H9 (cell line): Measurements from ENCODE around the gene ACKR4. TPM values are rescaled to one million over a fixed set of nuclear protein-coding genes. Genes with fewer than 3 reads are reported as not detected.
A peak's percentile ranks its signal among the peaks of the same experiment; 100 is the strongest.

ENCODE experiments used
- DNase-seq: peaks from one replicate; pipeline ENCODE4 v3.0.0-alpha.2; 2017
- H2AFZ ChIP-seq: one replicate; pipeline ENCODE4 v1.6.1; 2013; ENCODE audit warnings: mild to moderate bottlenecking, low read length, control low read depth, moderate library complexity
- H2AK5ac ChIP-seq: 2 replicates; pipeline ENCODE4 v1.6.1; 2013; ENCODE audit warnings: low read length, control low read depth, mixed read lengths; ENCODE audit not compliant: insufficient read length
- H2BK120ac ChIP-seq: one replicate; pipeline ENCODE4 v1.6.1; 2013; ENCODE audit warnings: low read depth, mild to moderate bottlenecking, low read length, control low read depth, inconsistent platforms; ENCODE audit not compliant: poor library complexity, severe bottlenecking
- H2BK12ac ChIP-seq: 2 replicates; pipeline ENCODE4 v1.6.1; 2013; ENCODE audit warnings: low read length, control low read depth, mixed read lengths, low read depth; ENCODE audit not compliant: insufficient read length
- H2BK15ac ChIP-seq: 2 replicates; pipeline ENCODE4 v1.6.1; 2013; ENCODE audit warnings: low read depth, low read length, control low read depth
- H2BK20ac ChIP-seq: one replicate; pipeline ENCODE4 v1.6.1; 2013; ENCODE audit warnings: low read depth, mild to moderate bottlenecking, low read length, control low read depth, inconsistent platforms; ENCODE audit not compliant: poor library complexity, severe bottlenecking
- H2BK5ac ChIP-seq: 2 replicates; pipeline ENCODE4 v1.6.1; 2013; ENCODE audit warnings: low read length, control low read depth, mixed read lengths; ENCODE audit not compliant: insufficient read length
- H3K14ac ChIP-seq: 2 replicates; pipeline ENCODE4 v1.6.1; 2013; ENCODE audit warnings: low read length, control low read depth; ENCODE audit not compliant: insufficient read depth
- H3K18ac ChIP-seq: 2 replicates; pipeline ENCODE4 v1.6.1; 2013; ENCODE audit warnings: low read depth, mild to moderate bottlenecking, mixed read lengths, low read length, control low read depth; ENCODE audit not compliant: insufficient read length
- H3K23ac ChIP-seq: 2 replicates; pipeline ENCODE4 v1.6.1; 2013; ENCODE audit warnings: low read length, control low read depth, mixed read lengths, low read depth; ENCODE audit not compliant: insufficient read length
- H3K23me2 ChIP-seq: 2 replicates; pipeline ENCODE4 v1.6.1; 2013; ENCODE audit warnings: low read depth, mild to moderate bottlenecking, mixed read lengths, low read length, control low read depth; ENCODE audit not compliant: insufficient read length, poor library complexity, severe bottlenecking
- H3K27ac ChIP-seq: 2 replicates; pipeline ENCODE4 v1.5.1; 2013; ENCODE audit warnings: low read length, control low read depth, mixed read lengths, low read depth; ENCODE audit not compliant: insufficient read length
- H3K27me3 ChIP-seq: 2 replicates; pipeline ENCODE4 v1.6.1; 2013; ENCODE audit warnings: low read length, control low read depth, inconsistent platforms; ENCODE audit not compliant: insufficient read depth
- H3K4ac ChIP-seq: 2 replicates; pipeline ENCODE4 v1.6.1; 2013; ENCODE audit warnings: low read depth, mild to moderate bottlenecking, control low read depth, inconsistent platforms, low read length, moderate library complexity
- H3K4me1 ChIP-seq: 2 replicates; pipeline ENCODE4 v1.6.1; 2013; ENCODE audit warnings: low read length, control low read depth, inconsistent platforms; ENCODE audit not compliant: insufficient read depth
- H3K4me2 ChIP-seq: 2 replicates; pipeline ENCODE4 v1.6.1; 2013; ENCODE audit warnings: low read length, control low read depth, mixed read lengths; ENCODE audit not compliant: insufficient read length, insufficient read depth
- H3K56ac ChIP-seq: 2 replicates; pipeline ENCODE4 v1.6.1; 2013; ENCODE audit warnings: low read depth, mild to moderate bottlenecking, mixed read lengths, low read length, control low read depth; ENCODE audit not compliant: insufficient read length
- H3K79me1 ChIP-seq: 2 replicates; pipeline ENCODE4 v1.6.1; 2013; ENCODE audit warnings: low read depth, mild to moderate bottlenecking, moderate library complexity, low read length, control low read depth, inconsistent platforms; ENCODE audit not compliant: insufficient read depth, poor library complexity, severe bottlenecking
- H3K79me2 ChIP-seq: 2 replicates; pipeline ENCODE4 v1.6.1; 2013; ENCODE audit warnings: low read length, control low read depth, inconsistent platforms; ENCODE audit not compliant: insufficient read depth
- H3K9ac ChIP-seq: 2 replicates; pipeline ENCODE4 v1.6.1; 2013; ENCODE audit warnings: low read length, control low read depth, mixed read lengths; ENCODE audit not compliant: insufficient read length; ENCODE audit errors: extremely low read depth
- H3K9me3 ChIP-seq: one replicate; pipeline ENCODE4 v1.6.1; 2013; ENCODE audit warnings: low read depth, low read length, inconsistent platforms; ENCODE audit not compliant: control insufficient read depth
- H3T11ph ChIP-seq: one replicate; pipeline ENCODE4 v1.6.1; 2013; ENCODE audit warnings: mild to moderate bottlenecking, low read length, control low read depth, inconsistent platforms
- H4K20me1 ChIP-seq: one replicate; pipeline ENCODE4 v1.6.1; 2013; ENCODE audit not compliant: control insufficient read depth, insufficient read length, insufficient read depth
- H4K5ac ChIP-seq: 2 replicates; pipeline ENCODE4 v1.6.1; 2013; ENCODE audit warnings: low read depth, mild to moderate bottlenecking, mixed read lengths, low read length, control low read depth; ENCODE audit not compliant: insufficient read length
- H4K8ac ChIP-seq: replicated peaks from 2 replicates; pipeline ENCODE4 v1.6.1; 2013; ENCODE audit warnings: low read length, control low read depth, mixed read lengths, low read depth; ENCODE audit not compliant: insufficient read length
- H4K91ac ChIP-seq: 2 replicates; pipeline ENCODE4 v1.6.1; 2013; ENCODE audit warnings: low read depth, mild to moderate bottlenecking, moderate library complexity, mixed read lengths, low read length, control low read depth; ENCODE audit not compliant: insufficient read length
- H3K27ac Mint-ChIP-seq, 3 experiments: 2 replicates in 2 of 3; 3 replicates in 1 of 3; pipeline ENCODE4 v1.8.0; 2020 to 2021; ENCODE audit warnings: mixed read lengths in 3 of 3, mild to moderate bottlenecking in 1 of 3, moderate library complexity in 1 of 3
- H3K27me3 Mint-ChIP-seq: 2 replicates; pipeline ENCODE4 v1.8.0; 2021; ENCODE audit warnings: low read depth, mild to moderate bottlenecking, moderate library complexity, mixed read lengths
- H3K36me3 Mint-ChIP-seq, 3 experiments: 2 replicates in 2 of 3; 3 replicates in 1 of 3; pipeline ENCODE4 v1.8.0; 2020 to 2021; ENCODE audit warnings: low read depth in 3 of 3, mixed read lengths in 3 of 3; ENCODE audit not compliant: insufficient read depth in 1 of 3
- H3K4me1 Mint-ChIP-seq, 2 experiments: 2 replicates each; pipeline ENCODE4 v1.8.0; 2020; ENCODE audit warnings: mixed read lengths in 2 of 2
- H3K4me3 Mint-ChIP-seq, 2 experiments: 2 replicates in 1 of 2; 3 replicates in 1 of 2; pipeline ENCODE4 v1.8.0; 2020 to 2021; ENCODE audit warnings: mild to moderate bottlenecking in 2 of 2, mixed read lengths in 2 of 2, moderate library complexity in 1 of 2
- H3K9me3 Mint-ChIP-seq, 2 experiments: 2 replicates in 1 of 2; 3 replicates in 1 of 2; pipeline ENCODE4 v1.8.0; 2020; ENCODE audit warnings: mild to moderate bottlenecking in 2 of 2, mixed read lengths in 2 of 2, moderate library complexity in 1 of 2
- WGBS: extraction: QIAGEN DNeasy Blood & Tissue Kit; methylation state at CpG from one replicate; pipeline ENCODE4 v1.1.7; 2013; ENCODE audit warnings: missing lambda C conversion rate, low lambda C conversion rate, mixed read lengths; ENCODE audit not compliant: insufficient read length; ENCODE audit errors: extremely low coverage; 5-methylcytosine and 5-hydroxymethylcytosine counted together
- total RNA-seq: library from RNA; stranded (reverse); gene quantifications from 2 replicates; pipeline ENCODE4 v1.2.1, GENCODE V29; 2021
- TF ChIP-seq, protein P1 (sequence below): fragments of 200-600 bp; sonication (generic); conservative IDR thresholded peaks from 3 replicates; pipeline ENCODE4 v1.8.0; 2021; ENCODE audit warnings: antibody characterized with exemption, mild to moderate bottlenecking

The ACKR4 gene
- total RNA-seq, 1 experiment from 2014 or later: not detected

DNA sequence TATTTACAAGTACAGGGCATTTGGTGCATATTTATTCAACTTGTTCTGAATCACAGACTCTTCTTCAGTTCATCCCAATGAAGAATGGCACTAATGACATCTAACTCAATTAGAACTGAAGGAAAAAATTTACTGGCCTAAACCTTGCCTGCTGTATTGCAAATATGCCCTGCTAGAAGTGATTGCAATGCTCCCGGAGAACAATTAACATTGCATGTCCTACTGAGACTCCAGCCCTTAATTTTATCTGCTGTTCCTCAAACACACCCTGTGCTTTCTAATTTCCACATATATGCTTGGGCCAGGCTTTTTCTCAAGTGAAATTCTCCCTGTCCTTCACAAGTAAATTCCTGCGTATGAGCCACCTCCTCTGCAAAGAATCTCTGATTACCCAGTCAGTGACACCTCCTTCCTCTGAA lies 8.3 kb downstream of the ACKR4 start:
- Histone ChIP-seq H2AFZ (no peak overlapping the region), H3K9me3 (no peaks in the 10 kb centered on the region), H3K4me2 (no peak overlapping the region), H4K20me1 (no peaks in the 10 kb centered on the region), H3T11ph (no peak overlapping the region), H3K79me2 (no peaks in the 10 kb centered on the region), H2AK5ac (no peak overlapping the region), H3K9ac (no peak overlapping the region), H3K27me3 (no peaks in the 10 kb centered on the region), H3K27ac (no peak overlapping the region), H3K4me1 (no peaks in the 10 kb centered on the region; the same call in 1 of the 2 replicates), H3K18ac (no peak overlapping the region), H4K91ac (no peak overlapping the region), H2BK5ac (no peak overlapping the region), H4K5ac (no peak overlapping the region), H3K23ac (no peak overlapping the region), H2BK12ac (no peak overlapping the region), H3K79me1 (no peaks in the 10 kb centered on the region), H3K4ac (no peak overlapping the region), H2BK20ac (no peak overlapping the region), H3K23me2 (no peaks in the 10 kb centered on the region), H3K14ac (no peak overlapping the region), H2BK120ac (no peak overlapping the region), H3K56ac (no peak overlapping the region), H2BK15ac (no peak overlapping the region), H4K8ac (no peak overlapping the region)
- Mint-ChIP-seq H3K36me3 (peaks cover 3 to 25% (median 9%) of the 10 kb centered on the region in 3 experiments; a peak in 6 of 7 replicates), H3K27me3 (no peaks in the 10 kb centered on the region), H3K9me3 (no peaks in the 10 kb centered on the region), H3K27ac (peak overlapping the region in 2 of 3 experiments; percentile 10 to 71; a peak in 1 of 7 replicates), H3K4me1 (peaks cover 17% of the 10 kb centered on the region in 2 experiments), H3K4me3 (no peak overlapping the region)
- no CpG with 5 or more reads among the region's 2 CpGs for WGBS
- no peak for DNase-seq
- TF ChIP-seq, protein P1, sequence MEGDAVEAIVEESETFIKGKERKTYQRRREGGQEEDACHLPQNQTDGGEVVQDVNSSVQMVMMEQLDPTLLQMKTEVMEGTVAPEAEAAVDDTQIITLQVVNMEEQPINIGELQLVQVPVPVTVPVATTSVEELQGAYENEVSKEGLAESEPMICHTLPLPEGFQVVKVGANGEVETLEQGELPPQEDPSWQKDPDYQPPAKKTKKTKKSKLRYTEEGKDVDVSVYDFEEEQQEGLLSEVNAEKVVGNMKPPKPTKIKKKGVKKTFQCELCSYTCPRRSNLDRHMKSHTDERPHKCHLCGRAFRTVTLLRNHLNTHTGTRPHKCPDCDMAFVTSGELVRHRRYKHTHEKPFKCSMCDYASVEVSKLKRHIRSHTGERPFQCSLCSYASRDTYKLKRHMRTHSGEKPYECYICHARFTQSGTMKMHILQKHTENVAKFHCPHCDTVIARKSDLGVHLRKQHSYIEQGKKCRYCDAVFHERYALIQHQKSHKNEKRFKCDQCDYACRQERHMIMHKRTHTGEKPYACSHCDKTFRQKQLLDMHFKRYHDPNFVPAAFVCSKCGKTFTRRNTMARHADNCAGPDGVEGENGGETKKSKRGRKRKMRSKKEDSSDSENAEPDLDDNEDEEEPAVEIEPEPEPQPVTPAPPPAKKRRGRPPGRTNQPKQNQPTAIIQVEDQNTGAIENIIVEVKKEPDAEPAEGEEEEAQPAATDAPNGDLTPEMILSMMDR: no peak
